Left renal pelvis (tissue), 4 donors: Measurements from ENCODE around the gene MSX1. TPM values are rescaled to one million over a fixed set of nuclear protein-coding genes. Genes with fewer than 3 reads are reported as not detected.

Experiments
- DNase-seq, 4 donors: peaks; one replicate each; pipeline ENCODE4 v3.0.0-alpha.2; 2013; ENCODE audit warnings: low read depth in 4 of 4, low spot score in 3 of 4
- polyA plus RNA-seq, 4 donors: library from polyadenylated mRNA; unstranded; fragments of 120-200 nt; gene quantifications; one replicate each; pipeline ENCODE4 v1.2.1, GENCODE V29; 2013; ENCODE audit not compliant: insufficient read length in 4 of 4

The MSX1 gene
- polyA plus RNA-seq, 4 donors, result 0.91 to 1.7 (median 1.2) TPM

DNA sequence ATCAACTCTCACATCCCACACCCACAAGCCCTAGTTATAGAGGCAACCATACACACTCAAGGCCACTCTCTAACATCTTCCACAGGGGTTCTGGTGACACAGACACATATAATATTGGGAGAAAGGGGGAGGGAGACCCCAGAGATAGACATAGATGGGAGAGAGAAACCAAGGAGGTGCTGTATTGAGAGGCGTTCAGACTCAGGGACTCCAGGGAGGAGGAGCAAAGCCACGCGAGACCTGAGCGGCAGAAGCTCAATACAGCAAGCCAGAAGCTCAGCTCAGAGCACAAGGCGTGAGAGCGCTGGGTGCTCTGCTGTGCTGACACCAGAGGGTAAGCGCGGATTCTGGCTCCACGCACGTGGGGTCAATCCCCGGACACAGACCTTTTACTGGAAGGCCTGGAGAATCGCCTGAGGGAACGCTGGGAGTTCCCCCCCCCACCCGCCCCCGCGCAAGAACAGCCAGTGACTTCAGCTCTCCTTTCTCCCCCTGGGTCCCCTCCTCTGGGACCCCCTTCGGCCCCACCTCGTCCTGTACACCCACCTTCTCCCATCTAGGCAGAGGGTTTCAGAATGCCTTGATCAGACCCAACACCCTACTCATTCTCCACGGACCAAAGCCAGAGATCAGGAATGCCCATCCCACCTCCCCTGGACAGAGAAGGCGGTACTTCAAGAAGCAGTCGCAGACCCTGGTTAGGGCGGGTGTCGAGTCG, 8.7 kb downstream of the MSX1 start:
- DNase-seq, result no peak

DNA sequence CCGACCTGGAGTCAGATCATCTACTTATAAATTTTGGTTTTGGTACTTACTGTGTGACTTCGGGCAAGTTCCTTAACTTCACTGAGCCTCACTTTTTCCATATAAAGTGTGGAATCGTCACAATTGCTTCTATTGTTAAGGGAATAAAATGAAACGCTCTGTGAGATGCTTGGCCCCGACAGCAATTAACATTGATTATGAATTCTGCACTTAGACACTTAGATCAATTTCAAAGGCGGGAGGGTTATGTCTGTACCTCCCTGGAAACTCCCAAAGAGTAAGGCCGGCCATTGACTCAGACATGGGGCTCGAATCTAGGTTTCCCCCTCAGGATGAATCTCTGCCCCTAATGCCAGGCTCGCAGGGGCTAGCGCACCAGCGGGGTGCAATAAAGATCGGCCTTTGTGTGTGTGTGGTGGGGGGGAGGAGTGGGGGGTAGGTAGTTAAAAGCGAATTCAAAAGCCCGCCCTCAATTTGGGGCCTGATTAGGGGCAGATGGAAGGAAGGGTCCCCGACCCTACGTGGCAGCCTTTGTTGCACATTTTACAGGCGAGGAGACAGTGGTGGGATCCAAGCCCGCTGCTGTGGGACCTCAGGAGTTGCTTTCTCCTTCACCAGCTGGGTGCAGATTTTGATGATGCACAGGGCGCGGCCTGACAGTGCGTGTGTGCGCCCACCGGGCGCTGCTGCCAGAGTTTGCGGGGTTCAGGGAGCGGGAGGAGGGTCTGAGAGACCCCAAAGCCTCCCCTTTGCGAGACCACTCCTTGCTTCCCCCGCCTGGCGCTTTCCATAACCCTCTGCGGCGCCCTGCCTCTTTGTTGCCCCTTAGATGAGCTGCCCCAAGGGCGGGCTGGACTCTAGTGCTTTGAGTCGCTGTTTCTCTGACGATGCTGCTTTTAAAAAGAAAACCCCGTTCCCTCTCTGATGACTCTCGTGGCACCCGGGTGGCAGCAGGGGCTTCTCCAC, 9.6 kb downstream of the MSX1 start:
- DNase-seq, result no peak

DNA sequence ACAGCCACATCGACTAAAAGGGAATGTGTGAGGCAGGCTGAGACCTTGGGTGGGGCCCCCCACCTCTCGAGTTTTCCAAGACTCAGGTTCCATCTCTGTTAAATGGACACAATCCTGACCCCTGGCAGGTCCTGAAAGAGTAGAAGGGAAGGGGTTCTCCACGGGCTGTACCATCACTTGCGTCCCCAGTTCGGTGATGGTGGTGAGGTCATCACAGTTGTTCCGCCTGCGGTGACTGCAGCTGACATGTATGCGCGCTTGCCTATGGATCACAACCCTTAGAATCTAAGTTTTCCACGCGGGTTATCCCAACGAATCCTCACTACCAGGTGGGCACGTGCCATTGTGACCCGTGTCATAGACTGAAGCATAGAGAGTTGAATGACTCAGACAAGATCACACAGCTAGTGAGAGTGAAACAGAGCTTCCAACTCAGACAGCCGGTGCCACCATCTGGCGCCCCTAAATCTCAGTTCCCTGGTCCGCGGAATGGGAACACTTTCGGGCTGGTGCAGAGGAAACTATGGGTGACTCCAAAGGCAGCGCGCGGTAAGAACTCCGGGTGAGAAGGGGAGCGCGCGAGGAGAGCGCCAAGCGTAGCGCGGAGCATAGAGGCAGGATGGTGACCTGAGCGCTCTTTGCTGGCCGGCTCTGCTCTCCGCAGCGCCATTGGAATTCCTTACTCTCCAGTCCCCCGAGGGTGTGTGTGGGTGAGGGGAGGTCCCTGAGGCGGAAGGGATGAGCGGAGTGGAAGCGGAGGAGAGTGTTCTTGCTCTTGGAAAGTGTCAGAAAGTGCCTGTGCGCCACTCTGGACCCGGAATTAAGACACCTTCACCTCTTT, 10.5 kb downstream of the MSX1 start:
- DNase-seq, result no peak

DNA sequence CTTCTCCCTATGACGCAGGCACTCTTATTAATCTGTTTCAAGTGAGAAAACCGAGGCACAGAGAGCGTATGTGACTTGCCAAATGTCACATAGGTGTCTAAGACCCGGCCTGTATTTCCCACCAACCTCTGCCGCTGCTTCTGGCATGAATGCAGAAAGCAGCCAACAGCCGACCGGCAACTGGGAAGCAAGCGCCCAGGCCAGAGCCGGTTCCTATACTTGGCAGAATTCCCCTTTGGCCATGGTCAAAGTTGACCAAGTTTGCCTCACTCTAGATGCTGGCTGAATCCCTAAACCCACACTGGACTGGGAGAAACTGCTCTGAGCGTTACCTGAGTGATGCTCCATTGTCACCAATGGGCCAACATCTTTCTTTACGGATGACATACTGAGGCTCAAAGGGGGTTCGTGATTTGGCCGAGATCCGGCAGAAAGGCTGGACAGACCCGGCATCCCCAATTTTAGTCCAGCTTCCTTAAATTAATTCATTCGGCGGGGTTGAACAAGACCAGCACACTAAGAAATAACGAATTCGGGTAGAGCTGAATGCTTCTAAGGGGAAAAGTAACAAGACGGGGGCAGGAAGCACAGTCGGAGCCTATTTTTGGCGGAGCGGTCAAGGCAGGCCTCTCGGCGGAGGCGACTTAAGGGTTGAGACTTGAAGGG, 11.2 kb downstream of the MSX1 start:
- no peak for DNase-seq

DNA sequence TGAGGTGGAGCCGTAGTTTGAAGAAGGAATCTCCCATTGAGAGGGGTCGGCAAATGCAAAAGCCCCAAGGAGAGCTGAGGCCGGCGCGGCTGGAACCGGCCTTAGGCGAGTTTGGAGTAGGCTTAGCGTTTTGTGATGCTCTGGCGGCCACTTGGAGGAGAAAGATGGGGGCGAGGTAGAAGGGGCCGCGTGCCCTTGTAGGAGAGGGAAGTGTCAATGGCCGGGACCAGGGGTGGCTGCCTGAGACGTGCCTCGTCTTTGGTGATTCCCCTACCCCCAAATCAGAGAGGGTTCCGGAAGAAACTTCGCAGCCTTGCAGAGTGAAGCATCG, 11.7 kb downstream of the MSX1 start:
- DNase-seq, result no peak

DNA sequence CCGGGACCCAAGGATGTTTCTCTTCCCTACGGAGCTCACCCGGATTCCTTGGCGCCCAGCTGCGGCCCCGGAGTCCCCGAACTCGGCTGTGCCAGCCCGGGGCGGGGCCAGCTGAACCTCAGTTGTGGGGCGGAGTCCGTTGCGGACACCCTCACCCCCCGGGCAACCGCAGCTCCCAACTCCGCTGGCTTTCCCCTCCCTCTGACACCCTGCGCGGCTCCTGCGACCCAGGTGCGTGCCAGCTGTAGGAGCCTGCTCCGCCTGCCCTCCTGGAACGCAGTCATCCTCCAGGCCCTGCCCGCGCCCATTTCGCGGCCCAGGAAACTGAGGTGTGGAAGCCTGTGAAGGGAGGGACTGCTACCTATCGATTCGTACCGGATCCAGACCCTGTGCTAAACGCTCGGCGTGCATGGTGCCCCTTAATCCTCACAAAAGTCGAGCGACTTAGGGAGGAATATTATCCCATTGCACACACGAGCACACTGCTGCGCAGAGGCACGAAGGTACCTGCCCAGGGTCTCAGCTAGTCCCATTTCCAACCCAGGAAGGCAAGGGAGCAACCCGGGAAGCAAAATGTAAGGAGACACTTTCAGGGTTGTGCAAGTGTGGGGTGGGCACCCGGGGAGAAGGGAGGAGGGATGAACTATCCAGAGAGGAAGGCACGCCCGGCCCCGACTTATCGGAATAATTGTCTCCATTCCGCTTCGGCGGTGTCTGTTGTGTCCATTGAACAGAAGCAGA, 12.3 kb downstream of the MSX1 start:
- DNase-seq, result no peak

DNA sequence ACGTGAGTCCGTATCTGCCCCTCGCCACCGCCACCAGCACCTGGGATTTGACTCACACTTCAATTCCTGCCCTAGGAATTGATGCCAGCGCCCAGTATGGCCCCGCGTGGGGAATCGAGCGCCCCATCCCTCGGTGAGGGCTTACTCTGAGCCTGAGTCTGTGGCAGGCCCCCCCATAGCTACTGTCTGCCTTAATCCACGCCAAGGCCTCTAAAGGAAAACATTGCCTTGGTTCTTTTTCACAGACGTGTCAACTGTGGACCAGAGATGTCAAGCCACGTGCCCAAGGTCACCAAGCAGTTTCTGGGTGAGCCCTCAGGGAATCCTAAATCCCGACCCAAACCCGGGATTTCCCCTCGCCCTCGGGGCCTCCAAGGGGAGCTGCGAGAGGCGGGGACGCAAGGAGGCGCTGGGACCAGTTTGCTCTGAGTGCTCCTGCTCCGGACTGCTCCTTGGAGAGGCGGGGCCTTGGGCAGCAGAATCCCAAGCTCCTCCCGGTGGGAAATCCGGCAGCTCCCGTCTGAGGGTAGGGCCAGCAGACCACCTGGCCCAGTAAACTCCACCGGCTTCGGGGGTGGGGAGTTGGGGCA, 12.9 kb downstream of the MSX1 start:
- no peak for DNase-seq

DNA sequence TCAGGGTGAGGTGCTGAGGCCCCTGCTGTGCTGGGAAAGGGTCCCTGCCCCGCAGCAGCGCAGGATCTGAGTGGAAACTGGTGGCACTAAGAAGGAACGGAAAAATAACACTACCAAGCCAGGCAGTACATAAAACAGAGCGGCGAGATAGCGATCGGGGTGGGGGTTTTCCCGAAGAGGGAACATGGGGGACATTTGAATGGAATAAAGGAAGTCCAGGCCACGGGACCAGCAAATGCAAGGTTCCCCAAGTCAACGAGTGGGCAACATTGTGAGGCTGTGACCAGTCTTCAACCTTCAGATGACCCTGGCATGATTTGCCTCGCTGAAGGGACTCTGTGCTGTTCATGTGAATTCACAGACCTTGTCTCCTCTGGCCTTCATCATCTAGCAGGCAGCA, 13.7 kb downstream of the MSX1 start:
- DNase-seq, result no peak

DNA sequence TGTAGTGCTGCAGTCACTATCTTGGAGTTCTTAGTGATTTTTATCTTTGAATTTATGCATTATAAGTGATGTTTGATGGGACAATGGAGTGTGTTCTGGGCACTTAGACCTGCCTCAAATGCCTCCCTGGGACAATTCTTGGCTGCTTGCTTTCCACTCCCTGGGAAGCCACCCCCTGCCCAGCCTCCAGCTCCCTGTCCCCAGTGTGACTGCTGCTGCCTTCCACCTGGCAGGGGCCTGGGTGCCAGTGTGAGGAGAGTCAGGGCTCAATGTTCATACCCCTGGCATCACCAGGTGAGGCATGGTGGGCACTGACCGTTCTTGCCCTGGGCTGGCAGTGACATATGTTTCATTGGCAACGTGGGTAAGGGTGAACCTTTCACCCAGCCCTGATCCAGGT, 14.8 kb downstream of the MSX1 start:
- no peak for DNase-seq

DNA sequence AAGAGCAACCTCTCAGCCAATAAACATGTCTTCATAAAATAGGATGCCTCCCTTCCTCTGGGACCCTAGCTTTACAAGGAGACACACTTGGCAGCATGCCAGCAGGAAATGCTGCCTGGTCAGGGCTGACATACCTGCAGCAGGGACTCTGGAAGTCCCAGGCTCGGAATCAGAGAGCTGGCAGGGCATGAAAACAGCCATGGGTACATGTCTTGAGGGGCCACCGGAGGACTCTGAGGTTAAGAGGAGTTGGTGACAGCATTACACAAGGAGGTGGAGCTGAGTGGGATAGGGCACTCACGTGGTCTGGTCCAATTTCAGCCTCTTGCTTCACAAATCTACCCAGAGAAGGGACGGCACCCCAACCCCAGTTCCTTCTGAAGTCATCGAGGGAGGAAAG, 15.7 kb downstream of the MSX1 start:
- DNase-seq, result no peak

DNA sequence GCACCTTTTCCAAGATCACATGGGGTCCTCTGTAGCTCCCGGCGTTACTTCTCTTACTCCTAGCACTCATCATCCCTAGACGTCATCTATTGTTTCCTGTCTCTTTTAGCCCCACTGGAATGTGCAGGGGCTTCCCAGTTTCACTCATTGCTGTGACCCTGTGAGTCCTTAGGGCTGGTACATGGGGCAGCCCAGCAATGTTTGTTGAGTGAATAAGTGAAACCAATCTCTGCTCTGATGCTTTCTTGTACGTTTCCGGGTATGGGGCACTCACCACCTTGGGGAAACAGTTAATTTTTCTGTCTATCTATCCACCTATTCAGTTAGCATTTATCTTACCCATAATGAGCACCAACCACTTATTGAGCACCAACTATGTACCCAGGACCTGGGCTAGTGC, 16.1 kb downstream of the MSX1 start:
- DNase-seq, result no peak

DNA sequence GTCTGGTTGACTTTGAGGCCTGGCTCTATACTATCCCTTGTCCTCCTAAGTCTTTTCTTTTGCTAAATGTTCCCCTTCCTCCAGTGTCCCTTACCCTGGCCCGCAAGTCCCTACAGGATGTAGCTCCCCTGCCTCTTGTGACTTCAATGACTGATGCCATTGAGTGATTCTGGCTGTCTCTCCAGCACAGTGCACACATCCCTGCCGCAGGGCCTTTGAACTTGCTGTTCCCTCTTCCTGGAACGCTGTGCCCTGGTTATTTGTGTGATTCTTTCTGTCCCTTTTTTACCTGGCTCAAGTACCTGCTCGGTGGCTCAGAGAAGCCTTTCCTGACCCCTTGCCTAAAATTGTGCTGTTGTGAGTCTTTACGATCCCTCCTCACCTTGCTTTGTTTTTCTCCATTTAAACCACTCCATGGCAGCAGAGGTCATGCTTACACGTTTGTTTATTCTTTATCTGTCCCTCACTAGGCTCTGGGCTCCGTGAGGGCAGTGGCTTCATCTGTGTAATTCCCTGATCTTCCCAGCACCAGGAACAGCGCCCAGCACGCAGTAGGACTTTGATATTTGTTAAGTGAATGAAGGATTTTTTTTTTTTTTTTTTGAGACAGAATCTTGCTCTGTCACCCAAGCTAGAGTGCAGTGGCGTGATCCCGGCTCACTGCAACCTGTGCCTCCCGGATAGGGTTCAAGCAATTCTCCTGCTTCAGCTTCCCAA, 17.6 kb downstream of the MSX1 start:
- DNase-seq, result no peak

DNA sequence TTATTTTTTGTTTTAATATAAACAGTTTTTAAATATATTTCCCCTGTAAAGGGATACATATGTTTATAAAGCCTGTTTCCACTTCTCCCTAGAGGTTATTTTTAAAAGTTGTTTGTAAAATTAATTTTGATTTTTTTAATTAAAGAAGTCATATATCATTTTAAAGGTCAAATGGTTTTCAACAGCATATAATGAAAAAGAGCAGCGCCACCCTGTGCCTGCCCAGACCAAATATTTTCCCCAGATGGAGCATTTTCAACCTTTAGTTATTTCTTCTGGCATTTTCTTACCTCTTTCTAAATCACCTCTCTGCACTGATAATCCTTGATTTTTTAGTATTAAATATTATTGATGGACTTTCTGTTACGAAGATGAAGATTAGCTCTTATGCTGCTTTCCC, 21.0 kb downstream of the MSX1 start:
- no peak for DNase-seq

DNA sequence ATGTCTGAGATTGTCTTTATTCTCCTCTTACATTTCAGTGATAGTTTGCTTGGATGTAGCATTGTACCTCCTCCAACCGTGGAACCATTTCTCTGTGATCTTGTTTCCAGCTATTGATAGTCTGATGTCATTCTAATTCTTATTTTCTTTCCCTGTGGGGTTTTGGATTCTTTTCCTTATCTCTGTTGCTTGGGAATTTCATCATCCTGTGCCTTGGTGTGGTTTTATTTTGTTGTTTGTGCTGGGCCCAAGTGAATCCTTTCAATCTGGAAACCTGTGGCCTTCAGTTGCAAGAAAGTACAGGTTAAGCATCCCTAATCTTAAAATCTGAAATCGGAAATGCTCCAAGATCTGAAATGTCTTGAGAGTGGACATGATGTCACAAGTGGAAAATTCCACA, 22.0 kb downstream of the MSX1 start:
- no peak for DNase-seq

DNA sequence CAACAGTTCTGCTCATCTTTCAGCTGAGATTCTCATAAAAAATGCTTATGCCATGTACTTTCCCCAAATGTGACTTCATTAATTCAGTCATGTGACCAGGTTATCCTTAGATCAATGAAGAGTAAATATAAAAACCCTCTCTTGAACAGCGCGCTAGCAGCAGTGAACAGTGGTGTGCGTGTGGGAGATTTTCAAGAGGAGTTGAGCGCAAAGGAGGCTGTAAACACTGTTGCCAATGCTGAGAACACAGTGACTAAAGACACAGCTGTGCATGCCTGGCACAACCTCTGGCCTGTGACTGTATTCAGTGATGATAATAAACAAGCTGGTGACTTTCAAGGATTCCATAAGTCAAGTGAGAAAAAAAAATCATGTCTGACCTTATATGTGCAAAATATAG, 25.1 kb downstream of the MSX1 start:
- no peak for DNase-seq

DNA sequence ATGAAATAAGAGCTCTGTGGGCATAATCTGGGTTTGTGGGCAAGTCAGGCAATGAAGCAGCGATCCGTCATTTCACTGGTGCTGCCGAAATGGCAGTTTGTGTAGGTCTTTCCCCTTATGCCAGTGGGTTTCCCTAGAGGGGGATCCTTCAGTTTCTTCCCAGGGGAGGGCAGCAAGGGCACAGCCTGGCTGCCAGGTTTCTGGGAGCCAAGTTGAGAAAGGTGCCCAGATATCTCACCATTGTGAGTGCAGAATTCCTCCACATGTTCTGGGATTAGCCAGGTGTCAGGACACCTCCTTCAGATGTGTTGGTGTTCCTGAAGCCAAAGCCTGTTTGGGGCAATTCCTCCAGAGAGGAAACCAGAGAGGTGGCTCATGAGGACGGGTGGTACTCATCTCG, 28.0 kb downstream of the MSX1 start:
- no peak for DNase-seq

DNA sequence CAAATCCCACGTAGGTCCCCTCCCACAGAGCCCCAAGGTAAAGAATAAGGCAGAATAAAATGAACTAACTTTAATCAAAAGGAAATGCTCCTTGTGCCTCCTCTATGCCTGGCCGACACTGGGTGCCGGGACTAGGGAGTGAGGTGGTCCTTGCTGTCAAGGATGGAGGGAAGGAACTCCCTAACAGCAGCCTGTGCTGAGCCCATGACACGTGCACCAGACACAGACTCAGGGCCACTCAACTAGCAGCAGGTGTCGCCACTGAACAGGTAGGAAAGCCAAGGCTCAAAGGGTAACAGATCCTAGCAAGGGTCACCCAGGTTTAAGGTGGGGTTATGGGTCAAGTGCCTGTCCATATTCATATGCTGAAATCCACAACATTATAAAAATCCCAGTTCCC, 29.2 kb downstream of the MSX1 start:
- DNase-seq, result no peak

DNA sequence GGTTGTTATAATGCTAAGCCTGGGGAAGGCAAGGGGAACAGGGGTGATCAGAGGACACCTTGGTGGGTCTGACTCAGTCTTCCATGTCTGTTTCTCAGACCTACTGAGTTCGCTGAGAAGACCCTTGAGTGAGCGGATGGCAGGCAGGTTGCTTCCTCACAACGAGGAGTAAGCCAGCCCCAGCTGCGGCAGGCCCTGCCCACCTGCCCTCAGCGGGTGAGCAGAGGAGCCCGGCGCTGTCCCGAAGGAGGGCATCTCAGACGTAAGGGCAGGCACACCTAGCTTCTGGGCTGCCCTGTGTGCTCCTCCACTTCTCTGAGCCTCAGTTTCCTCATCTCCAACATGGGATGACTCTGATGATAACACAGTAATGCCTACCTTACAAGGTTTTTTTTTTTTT, 30.3 kb downstream of the MSX1 start:
- no peak for DNase-seq
